Measurements from ENCODE around the gene KCNH2.

Gene KCNH2

GRCh38 chr7:150896562-150897209 is 81.4 kb downstream of the KCNH2 start:
- Histone ChIP-seq H3K27ac (no peak overlapping the region), H3K4me1 (peaks cover 20% of the 10 kb centered on the region), H3K9ac (no peak overlapping the region), H3K27me3 (0 out of 2 replicates have a peak, but pooled peaks cover 3% of the 10 kb centered on the region), H3K36me3 (no peaks in the 10 kb centered on the region), H3K9me3 (peaks cover 27% of the 10 kb centered on the region), H3K4me2 (no peak overlapping the region), H4K20me1 (no peaks in the 10 kb centered on the region), H3K4me3 (no peak overlapping the region)
- TF ChIP-seq Cebpa-rat (IDR thresholded peaks at IDR 0.05), result no peak

GRCh38 chr7:150895809-150896208 is 82.3 kb downstream of the KCNH2 start:
- H3K27ac ChIP-seq, result no peak overlapping the region
- peaks cover 27% of the 10 kb centered on the region for H3K9me3 ChIP-seq
- peaks cover 20% of the 10 kb centered on the region for H3K4me1 ChIP-seq
- no peaks in the 10 kb centered on the region for H4K20me1 ChIP-seq
- TF ChIP-seq Cebpa-rat (IDR thresholded peaks at IDR 0.05), result no peak
- H3K36me3 ChIP-seq, result no peaks in the 10 kb centered on the region
- no peak overlapping the region for H3K4me3 ChIP-seq
- no peak overlapping the region for H3K9ac ChIP-seq
- 0 out of 2 replicates have a peak, but pooled peaks cover 3% of the 10 kb centered on the region for H3K27me3 ChIP-seq
- H3K4me2 ChIP-seq, result no peak overlapping the region
